ENCODE results near the gene CFAP141.

Gene CFAP141

DNA sequence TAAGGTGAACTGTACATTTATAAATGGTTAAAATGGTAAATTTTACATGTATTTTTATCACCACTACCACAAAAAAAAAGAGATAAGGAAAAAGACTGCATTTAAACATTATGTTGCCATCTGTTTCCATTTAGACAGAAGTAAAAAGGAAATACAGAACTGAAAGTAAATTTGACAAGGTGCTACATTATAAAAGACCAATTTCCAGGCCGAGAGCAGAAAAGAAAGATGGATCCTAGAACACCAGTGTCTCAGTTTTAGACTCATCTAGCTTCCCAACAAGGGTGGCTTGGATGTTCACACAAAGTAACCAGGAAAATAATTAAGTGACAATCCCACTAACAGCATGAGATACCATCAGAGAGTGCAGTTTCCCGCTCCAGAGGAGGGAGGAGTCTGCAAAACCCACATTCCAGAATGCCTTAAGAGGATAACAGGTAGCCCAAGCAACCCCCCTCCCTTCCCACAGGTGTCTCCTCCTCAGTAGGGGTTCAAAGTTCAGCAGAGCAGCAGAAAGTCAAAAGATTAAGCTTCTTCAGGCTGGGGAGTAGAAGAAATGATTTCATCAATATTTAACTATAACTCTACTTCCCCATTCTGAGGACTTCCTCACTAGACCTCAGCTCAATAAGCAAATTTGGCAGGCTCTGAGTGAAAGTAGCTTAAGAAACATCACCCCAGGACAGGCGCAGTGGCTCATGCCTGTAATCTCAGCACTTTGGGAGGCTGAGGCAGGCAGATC, 26.0 kb downstream of the CFAP141 start:
- no peak for TF ChIP-seq POLR2AphosphoS5 (IDR thresholded peaks at IDR 0.05; ENCODE audit: low read depth, low read length)
- TF ChIP-seq TAF1 (IDR thresholded peaks at IDR 0.05; ENCODE audit: borderline replicate concordance, low read depth, low read length), result no peak
- no peak for TF ChIP-seq POLR2A (IDR thresholded peaks at IDR 0.05; ENCODE audit: low read depth, low read length)
- DNase-seq (ENCODE audit: insufficient read length) (no peak), FAIRE-seq (no peak)

GRCh38 chr1:154178911-154179811, 27.0 kb downstream of the CFAP141 start:
- FAIRE-seq, result no peak
- TF ChIP-seq TAF1 (IDR thresholded peaks at IDR 0.05; ENCODE audit: borderline replicate concordance, low read depth, low read length) (no peak), POLR2AphosphoS5 (IDR thresholded peaks at IDR 0.05; ENCODE audit: low read depth, low read length) (no peak), POLR2A (IDR thresholded peaks at IDR 0.05; ENCODE audit: low read depth, low read length) (no peak)
- DNase-seq (ENCODE audit: insufficient read length), result no peak

GRCh38 chr1:154178013-154178412, 28.1 kb downstream of the CFAP141 start:
- no peak for DNase-seq (ENCODE audit: insufficient read length)
- no peak for TF ChIP-seq TAF1 (IDR thresholded peaks at IDR 0.05; ENCODE audit: borderline replicate concordance, low read depth, low read length)
- no peak for TF ChIP-seq POLR2AphosphoS5 (IDR thresholded peaks at IDR 0.05; ENCODE audit: low read depth, low read length)
- no peak for TF ChIP-seq POLR2A (IDR thresholded peaks at IDR 0.05; ENCODE audit: low read depth, low read length)
- FAIRE-seq, result no peak

DNA sequence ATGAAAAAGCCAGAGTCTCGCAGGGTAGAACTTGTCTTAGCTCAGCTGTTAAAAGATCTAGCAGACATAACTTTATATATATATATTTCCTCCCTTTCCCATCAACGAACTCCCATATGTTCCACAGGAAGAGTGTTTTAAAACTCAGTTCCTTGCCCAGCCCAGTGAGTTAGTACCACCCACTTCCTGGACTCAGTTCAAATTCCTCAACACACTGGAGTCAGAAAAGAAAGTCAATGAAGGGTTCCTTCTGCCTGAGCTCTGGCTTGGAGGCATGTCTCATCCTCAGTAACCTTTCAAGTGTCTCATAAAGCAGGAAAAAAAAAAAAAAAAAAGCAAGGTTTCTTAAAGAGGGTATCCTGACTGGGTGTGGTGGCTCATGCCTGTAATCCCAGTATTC, 29.8 kb downstream of the CFAP141 start:
- FAIRE-seq (no peak), DNase-seq (ENCODE audit: insufficient read length) (no peak)
- TF ChIP-seq POLR2AphosphoS5 (IDR thresholded peaks at IDR 0.05; ENCODE audit: low read depth, low read length) (no peak), POLR2A (IDR thresholded peaks at IDR 0.05; ENCODE audit: low read depth, low read length) (no peak), TAF1 (IDR thresholded peaks at IDR 0.05; ENCODE audit: borderline replicate concordance, low read depth, low read length) (no peak)

DNA sequence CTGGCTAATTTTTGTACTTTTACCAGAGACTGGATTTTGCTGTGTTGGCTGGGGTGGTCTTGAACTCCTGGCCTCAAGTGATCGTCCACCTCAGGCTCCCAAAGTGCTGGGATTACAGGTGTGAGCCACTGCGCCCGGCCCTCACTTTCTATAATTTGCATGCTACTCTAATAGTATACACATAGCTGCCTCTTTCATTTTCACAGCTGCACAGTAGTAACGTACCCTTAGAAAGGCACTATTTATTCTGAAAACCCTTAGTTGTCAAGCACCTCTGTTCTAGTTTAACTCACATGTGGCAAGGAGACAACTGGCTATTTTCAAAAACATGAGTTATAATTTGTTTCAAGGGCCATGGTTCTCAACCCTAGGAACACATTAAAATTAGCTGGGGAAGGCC, 31.5 kb downstream of the CFAP141 start:
- no peak for FAIRE-seq
- TF ChIP-seq POLR2AphosphoS5 (IDR thresholded peaks at IDR 0.05; ENCODE audit: low read depth, low read length), result no peak
- TF ChIP-seq TAF1 (IDR thresholded peaks at IDR 0.05; ENCODE audit: borderline replicate concordance, low read depth, low read length), result no peak
- no peak for TF ChIP-seq POLR2A (IDR thresholded peaks at IDR 0.05; ENCODE audit: low read depth, low read length)

GRCh38 chr1:154171880-154172279, 34.3 kb downstream of the CFAP141 start:
- no peak for DNase-seq (ENCODE audit: insufficient read length)
- no peak for FAIRE-seq
- no peak for TF ChIP-seq TAF1 (IDR thresholded peaks at IDR 0.05; ENCODE audit: borderline replicate concordance, low read depth, low read length)
- TF ChIP-seq POLR2A (IDR thresholded peaks at IDR 0.05; ENCODE audit: low read depth, low read length), result no peak
- no peak for TF ChIP-seq POLR2AphosphoS5 (IDR thresholded peaks at IDR 0.05; ENCODE audit: low read depth, low read length)

More for the DNA sequence above, 31.5 kb downstream of the CFAP141 start:
- DNase-seq (ENCODE audit: insufficient read length), result no peak

- FAIRE-seq, result no peak
- TF ChIP-seq TAF1 (IDR thresholded peaks at IDR 0.05; ENCODE audit: borderline replicate concordance, low read depth, low read length) (no peak), POLR2A (IDR thresholded peaks at IDR 0.05; ENCODE audit: low read depth, low read length) (no peak), POLR2AphosphoS5 (IDR thresholded peaks at IDR 0.05; ENCODE audit: low read depth, low read length) (no peak)
- no peak for DNase-seq (ENCODE audit: insufficient read length)
These were observed 34.9 kb downstream of the CFAP141 start for GRCh38 chr1:154171223-154171583.

DNA sequence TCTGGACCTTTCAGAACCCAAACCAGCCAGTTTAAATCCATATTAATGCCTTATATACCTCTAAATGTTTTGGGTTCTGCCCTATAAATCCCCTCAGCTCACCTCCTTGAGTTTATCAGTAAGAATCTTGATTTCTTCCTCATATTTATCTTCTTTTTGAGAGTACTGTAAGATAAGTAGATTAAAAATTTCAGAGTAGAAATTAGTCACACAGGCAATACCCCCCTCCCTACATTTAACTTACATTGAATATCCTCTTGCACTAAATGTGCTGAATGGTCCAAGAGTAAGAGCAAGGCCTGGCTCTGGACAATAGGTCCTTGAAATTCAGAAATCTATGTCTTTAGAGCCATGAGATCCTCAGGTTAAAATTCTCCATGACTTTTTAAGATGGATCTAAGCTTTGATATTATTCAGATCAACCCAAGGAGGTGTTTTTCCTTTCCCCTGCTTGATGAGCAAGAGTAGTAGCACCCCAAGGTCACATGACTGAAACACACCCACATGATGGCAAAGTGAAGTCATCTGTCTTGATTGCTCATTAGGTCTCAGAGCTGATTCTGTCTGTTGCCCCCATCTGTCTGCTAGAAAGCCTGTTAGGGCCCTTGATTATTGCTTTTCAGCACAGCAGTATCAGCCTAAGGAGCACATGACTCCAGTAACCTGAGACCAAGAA, 35.4 kb downstream of the CFAP141 start:
- TF ChIP-seq TAF1 (IDR thresholded peaks at IDR 0.05; ENCODE audit: borderline replicate concordance, low read depth, low read length) (no peak), POLR2A (IDR thresholded peaks at IDR 0.05; ENCODE audit: low read depth, low read length) (no peak; the same call in 1 of the 2 replicates), POLR2AphosphoS5 (IDR thresholded peaks at IDR 0.05; ENCODE audit: low read depth, low read length) (no peak)
- FAIRE-seq (no peak), DNase-seq (ENCODE audit: insufficient read length) (no peak)

GRCh38 chr1:154167461-154167860, 38.7 kb downstream of the CFAP141 start:
- no peak for DNase-seq (ENCODE audit: insufficient read length)
- FAIRE-seq, result no peak
- TF ChIP-seq TAF1 (IDR thresholded peaks at IDR 0.05; ENCODE audit: borderline replicate concordance, low read depth, low read length), result no peak
- no peak for TF ChIP-seq POLR2A (IDR thresholded peaks at IDR 0.05; ENCODE audit: low read depth, low read length)
- no peak for TF ChIP-seq POLR2AphosphoS5 (IDR thresholded peaks at IDR 0.05; ENCODE audit: low read depth, low read length)

DNA sequence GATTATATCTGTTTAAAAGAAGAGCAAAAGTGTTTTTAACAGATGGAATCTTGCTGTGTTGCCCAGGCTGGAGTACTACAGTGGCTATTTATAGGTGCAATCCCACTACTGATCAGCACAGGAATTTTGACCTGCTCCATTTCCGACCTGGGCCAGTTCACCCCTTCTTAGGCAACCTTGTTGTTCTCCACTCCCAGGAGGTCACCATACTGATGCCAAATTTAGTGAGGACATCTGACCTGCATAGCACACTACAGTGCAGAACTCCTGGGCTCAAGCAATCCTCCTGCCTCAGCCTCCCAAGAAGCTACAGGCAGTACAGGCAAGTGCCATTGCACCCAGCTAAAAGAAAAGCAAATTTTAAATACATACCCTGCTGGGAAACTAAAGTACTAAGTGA, 39.9 kb downstream of the CFAP141 start:
- TF ChIP-seq POLR2A (IDR thresholded peaks at IDR 0.05; ENCODE audit: low read depth, low read length), result no peak
- no peak for TF ChIP-seq TAF1 (IDR thresholded peaks at IDR 0.05; ENCODE audit: borderline replicate concordance, low read depth, low read length)
- DNase-seq (ENCODE audit: insufficient read length), result no peak
- no peak for FAIRE-seq

DNA sequence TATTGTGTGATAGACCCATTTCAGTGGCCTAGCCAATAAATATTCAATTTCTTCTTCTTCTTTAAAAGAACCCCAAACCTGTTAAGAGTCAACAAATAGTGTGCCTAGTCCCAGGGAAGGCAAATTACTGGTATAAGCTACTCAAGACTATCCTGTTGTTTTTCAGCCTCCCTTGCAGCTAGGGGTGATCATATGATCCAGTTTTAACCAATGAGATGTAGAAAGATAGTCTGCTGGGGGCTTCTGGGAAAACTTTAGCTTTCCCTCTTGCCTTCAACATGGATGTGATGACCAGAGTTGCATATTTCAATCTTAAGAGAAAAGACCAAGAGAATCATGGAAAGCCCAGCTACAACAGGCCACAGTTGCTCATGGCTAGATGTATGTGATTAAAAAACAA, 46.6 kb downstream of the CFAP141 start:
- no peak for FAIRE-seq
- TF ChIP-seq POLR2AphosphoS5 (IDR thresholded peaks at IDR 0.05; ENCODE audit: low read depth, low read length), result no peak; the same call in 1 of the 2 replicates
- TF ChIP-seq POLR2A (IDR thresholded peaks at IDR 0.05; ENCODE audit: low read depth, low read length), result no peak
- no peak for TF ChIP-seq TAF1 (IDR thresholded peaks at IDR 0.05; ENCODE audit: borderline replicate concordance, low read depth, low read length)

More for the DNA sequence above, 46.6 kb downstream of the CFAP141 start:
- DNase-seq (ENCODE audit: insufficient read length), result no peak
